A673 (cell line): Measurements from ENCODE around the gene RPGR.

Experiments
- EZH2 ChIP-seq: fragments of 200-600 bp; sonication (generic); IDR thresholded peaks from 2 replicates; pipeline ENCODE4 v1.6.1; 2017; ENCODE audit warnings: borderline replicate concordance, low read depth, mild to moderate bottlenecking, mixed read lengths, antibody characterized with exemption, low read length; ENCODE audit not compliant: poor library complexity, severe bottlenecking
- TF ChIP-seq, protein P1 (sequence below): fragments of 300-800, 200-600 bp; sonication (generic); conservative IDR thresholded peaks from 2 replicates; pipeline ENCODE4 v1.5.1; 2017; ENCODE audit warnings: low read depth, mild to moderate bottlenecking, antibody characterized with exemption, low read length, moderate library complexity, mixed read lengths

DNA sequence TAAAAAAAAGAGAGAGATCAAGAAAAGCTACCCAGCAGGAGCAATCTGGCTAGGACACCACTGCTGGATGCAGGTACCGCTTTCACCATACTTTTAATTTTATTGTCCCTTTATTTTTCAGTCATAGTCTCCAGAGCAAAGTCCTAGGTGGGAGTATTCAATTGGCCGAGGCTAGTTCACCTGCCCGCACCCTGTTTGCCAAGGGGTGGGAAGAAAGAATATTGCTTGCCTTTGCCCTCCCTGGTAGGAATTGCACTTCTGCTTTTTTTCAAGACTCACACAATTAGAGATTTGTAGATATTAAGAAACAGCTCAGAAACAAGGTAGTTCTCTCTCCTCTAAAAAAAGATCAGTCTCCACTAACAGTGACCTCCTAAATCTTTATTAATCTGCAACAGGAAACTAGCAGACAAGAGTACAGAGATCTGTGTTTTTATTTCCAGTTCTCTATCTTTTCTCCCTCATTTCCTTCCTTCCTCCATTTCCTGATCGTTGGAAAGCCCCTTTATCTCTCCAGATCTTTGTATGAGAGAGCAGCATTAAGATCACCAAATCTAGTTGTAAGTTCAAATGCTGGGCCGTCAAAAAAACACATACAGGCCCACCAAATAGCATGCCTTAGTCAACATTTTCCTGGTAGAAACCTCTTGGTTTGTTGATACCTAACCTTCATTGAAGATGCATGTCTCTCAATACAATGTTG, 9.4 kb upstream of the RPGR start:
- TF ChIP-seq, protein P1, sequence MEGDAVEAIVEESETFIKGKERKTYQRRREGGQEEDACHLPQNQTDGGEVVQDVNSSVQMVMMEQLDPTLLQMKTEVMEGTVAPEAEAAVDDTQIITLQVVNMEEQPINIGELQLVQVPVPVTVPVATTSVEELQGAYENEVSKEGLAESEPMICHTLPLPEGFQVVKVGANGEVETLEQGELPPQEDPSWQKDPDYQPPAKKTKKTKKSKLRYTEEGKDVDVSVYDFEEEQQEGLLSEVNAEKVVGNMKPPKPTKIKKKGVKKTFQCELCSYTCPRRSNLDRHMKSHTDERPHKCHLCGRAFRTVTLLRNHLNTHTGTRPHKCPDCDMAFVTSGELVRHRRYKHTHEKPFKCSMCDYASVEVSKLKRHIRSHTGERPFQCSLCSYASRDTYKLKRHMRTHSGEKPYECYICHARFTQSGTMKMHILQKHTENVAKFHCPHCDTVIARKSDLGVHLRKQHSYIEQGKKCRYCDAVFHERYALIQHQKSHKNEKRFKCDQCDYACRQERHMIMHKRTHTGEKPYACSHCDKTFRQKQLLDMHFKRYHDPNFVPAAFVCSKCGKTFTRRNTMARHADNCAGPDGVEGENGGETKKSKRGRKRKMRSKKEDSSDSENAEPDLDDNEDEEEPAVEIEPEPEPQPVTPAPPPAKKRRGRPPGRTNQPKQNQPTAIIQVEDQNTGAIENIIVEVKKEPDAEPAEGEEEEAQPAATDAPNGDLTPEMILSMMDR = no peak
- no peak for TF ChIP-seq EZH2
